NT2/D1 (cell line): ENCODE results near the gene ITGA6.
A peak's percentile ranks its signal among the peaks of the same experiment; 100 is the strongest.

Experiments used
- DNase-seq: peaks from one replicate; pipeline ENCODE4 v3.0.0-alpha.2; 2011; ENCODE audit warnings: low read depth, low spot score
- H3K27me3 ChIP-seq: 2 replicates; pipeline ENCODE4 v1.6.0; 2011; ENCODE audit warnings: mild to moderate bottlenecking; ENCODE audit not compliant: insufficient read length, insufficient read depth
- H3K36me3 ChIP-seq: 2 replicates; pipeline ENCODE4 v1.6.1; 2011; ENCODE audit warnings: mild to moderate bottlenecking, low read length, mixed read lengths; ENCODE audit not compliant: insufficient read depth, insufficient read length
- H3K4me1 ChIP-seq: 2 replicates; pipeline ENCODE4 v1.5.1; 2011; ENCODE audit not compliant: insufficient read depth, insufficient read length
- H3K4me3 ChIP-seq: 2 replicates; pipeline ENCODE4 v1.5.1; 2011; ENCODE audit warnings: low read depth; ENCODE audit not compliant: insufficient read length
- H3K9ac ChIP-seq: 2 replicates; pipeline ENCODE4 v1.6.0; 2011; ENCODE audit warnings: low read depth; ENCODE audit not compliant: insufficient read length
- H3K9me3 ChIP-seq: 2 replicates; pipeline ENCODE4 v1.5.1; 2011; ENCODE audit warnings: mild to moderate bottlenecking, low read length; ENCODE audit not compliant: insufficient read depth
- SUZ12 ChIP-seq: IDR thresholded peaks from 2 replicates; pipeline ENCODE4 v1.6.1; 2011; ENCODE audit not compliant: insufficient read length, insufficient read depth; ENCODE audit errors: extremely low read depth
- YY1 ChIP-seq: IDR thresholded peaks from 2 replicates; pipeline ENCODE4 v1.6.1; 2011; ENCODE audit not compliant: insufficient read length, insufficient read depth
- ZNF274 ChIP-seq: IDR thresholded peaks from 2 replicates; pipeline ENCODE4 v1.6.1; 2011; ENCODE audit warnings: mild to moderate bottlenecking, low read depth, low read length

The ITGA6 gene

GRCh38 chr2:172416447-172417058 is 10.8 kb upstream of the ITGA6 start:
- no peak overlapping the region for H3K4me3 ChIP-seq
- H3K9ac ChIP-seq = no peak overlapping the region
- no peak for TF ChIP-seq SUZ12
- TF ChIP-seq ZNF274 = no peak
- TF ChIP-seq YY1 = no peak

GRCh38 chr2:172420216-172420615 is 7.2 kb upstream of the ITGA6 start:
- Histone ChIP-seq H3K9ac (no peak overlapping the region), H3K9me3 (peaks cover 21% of the 10 kb centered on the region), H3K4me3 (no peak overlapping the region), H3K27me3 (no peaks in the 10 kb centered on the region), H3K4me1 (no peaks in the 10 kb centered on the region), H3K36me3 (no peaks in the 10 kb centered on the region)
- DNase-seq = no peak
- no peak for TF ChIP-seq SUZ12
- no peak for TF ChIP-seq YY1
- no peak for TF ChIP-seq ZNF274

More at GRCh38 chr2:172416447-172417058, 10.8 kb upstream of the ITGA6 start:
- Histone ChIP-seq H3K36me3 (no peaks in the 10 kb centered on the region), H3K4me1 (no peaks in the 10 kb centered on the region), H3K9me3 (peaks cover 21% of the 10 kb centered on the region), H3K27me3 (no peaks in the 10 kb centered on the region)
- DNase-seq = no peak

GRCh38 chr2:172423160-172423559 is 4.2 kb upstream of the ITGA6 start:
- H3K4me3 ChIP-seq = no peak overlapping the region
- TF ChIP-seq SUZ12 = no peak
- no peak for TF ChIP-seq YY1
- TF ChIP-seq ZNF274 = no peak

GRCh38 chr2:172425336-172425735 is 2.0 kb upstream of the ITGA6 start:
- H3K9me3 ChIP-seq = no peaks in the 10 kb centered on the region
- DNase-seq = no peak
- H3K4me1 ChIP-seq = peaks cover 3% of the 10 kb centered on the region
- no peak for TF ChIP-seq SUZ12
- no peak for TF ChIP-seq ZNF274
- no peak for TF ChIP-seq YY1
- H3K27me3 ChIP-seq = peaks cover 5% of the 10 kb centered on the region
- H3K9ac ChIP-seq = no peak overlapping the region
- H3K4me3 ChIP-seq = no peak overlapping the region
- H3K36me3 ChIP-seq = no peaks in the 10 kb centered on the region

More at GRCh38 chr2:172423160-172423559, 4.2 kb upstream of the ITGA6 start:
- no peak overlapping the region for H3K9ac ChIP-seq
- H3K36me3 ChIP-seq = no peaks in the 10 kb centered on the region
- DNase-seq = no peak
- peaks cover 5% of the 10 kb centered on the region for H3K27me3 ChIP-seq
- peaks cover 3% of the 10 kb centered on the region for H3K4me1 ChIP-seq
- peaks cover 8% of the 10 kb centered on the region; the same call in 1 of the 2 replicates for H3K9me3 ChIP-seq

- Histone ChIP-seq H3K27me3 (peaks cover 5% of the 10 kb centered on the region), H3K36me3 (no peaks in the 10 kb centered on the region), H3K4me3 (peak overlapping the region; percentile 78), H3K4me1 (peaks cover 3% of the 10 kb centered on the region), H3K9ac (peak overlapping the region; percentile 69), H3K9me3 (no peaks in the 10 kb centered on the region)
- DNase-seq = no peak
- no peak for TF ChIP-seq ZNF274
- TF ChIP-seq YY1 = no peak
- TF ChIP-seq SUZ12 = no peak
Measured at GRCh38 chr2:172426635-172427255, 641 bp upstream of the ITGA6 start.

GRCh38 chr2:172427990-172428831 is 825 bp downstream of the ITGA6 start:
- DNase-seq = peak; percentile 51
- peak overlapping the region; percentile 95 for H3K9ac ChIP-seq
- peak overlapping the region; percentile 78 for H3K4me3 ChIP-seq
- peaks cover 3% of the 10 kb centered on the region for H3K4me1 ChIP-seq
- H3K36me3 ChIP-seq = no peaks in the 10 kb centered on the region
- peaks cover 5% of the 10 kb centered on the region for H3K27me3 ChIP-seq
- TF ChIP-seq SUZ12 (no peak), ZNF274 (no peak), YY1 (no peak)
- no peaks in the 10 kb centered on the region for H3K9me3 ChIP-seq

GRCh38 chr2:172428832-172429210 is 1.4 kb downstream of the ITGA6 start:
- H3K9me3 ChIP-seq = no peaks in the 10 kb centered on the region
- peaks cover 5% of the 10 kb centered on the region for H3K27me3 ChIP-seq
- TF ChIP-seq SUZ12 = no peak
- peaks cover 7% of the 10 kb centered on the region for H3K4me1 ChIP-seq
- DNase-seq = no peak
- H3K36me3 ChIP-seq = peaks cover 2% of the 10 kb centered on the region
- H3K4me3 ChIP-seq = peak overlapping the region; percentile 78
- peak overlapping the region; percentile 95 for H3K9ac ChIP-seq
